Peyer's patch (tissue), 4 donors: Measurements from ENCODE around the gene FILIP1L. TPM values are rescaled to one million over a fixed set of nuclear protein-coding genes. Genes with fewer than 3 reads are reported as not detected.
A peak's percentile ranks its signal among the peaks of the same experiment; 100 is the strongest.
"Not testable (repeated sequence)": the region's sequence is repeated elsewhere in the genome, so short reads cannot be mapped to it uniquely, and the experiment has no call there.

Source experiments
- DNase-seq, 3 donors: peaks; one replicate each; pipeline ENCODE4 v3.0.0-alpha.2; 2017 to 2019
- H3K27ac ChIP-seq, 4 donors: fragments of 200-600 bp; sonication (generic); one replicate each; pipeline ENCODE4 v1.5.1; 2016 to 2019
- H3K27me3 ChIP-seq, 2 donors: fragments of 200-600 bp; sonication (generic); one replicate each; pipeline ENCODE4 v1.5.1; 2019
- H3K36me3 ChIP-seq, 3 donors: fragments of 200-600 bp; sonication (generic); one replicate each; pipeline ENCODE4 v1.5.1; 2016 to 2019
- H3K4me1 ChIP-seq, 4 donors: fragments of 200-600 bp; sonication (generic); one replicate each; pipeline ENCODE4 v1.5.1; 2016 to 2019
- H3K4me3 ChIP-seq, 4 donors: fragments of 200-600 bp; sonication (generic); 1 replicate in 3 of 4; 2 replicates in 1 of 4; pipeline ENCODE4 v1.5.1; 2016 to 2019; ENCODE audit warnings: mild to moderate bottlenecking in 1 of 4
- H3K9me3 ChIP-seq, 4 donors: fragments of 200-600 bp; sonication (generic); one replicate each; pipeline ENCODE4 v1.5.1; 2016 to 2019; ENCODE audit warnings: mild to moderate bottlenecking in 1 of 4
- CTCF ChIP-seq, 6 experiments: fragments of 450-650 bp in 4 of 6; fragments of 200-600 bp in 2 of 6; sonication (generic) in 1 of 6; IDR thresholded peaks; one replicate each; pipeline ENCODE4 v1.5.1; 2017 to 2019; ENCODE audit warnings: antibody characterized with exemption in 6 of 6, mild to moderate bottlenecking in 3 of 6, moderate library complexity in 1 of 6
- POLR2A ChIP-seq, 2 donors: fragments of 450-650 bp; IDR thresholded peaks; one replicate each; pipeline ENCODE4 v1.5.1; 2017; ENCODE audit warnings: antibody characterized with exemption in 2 of 2, mild to moderate bottlenecking in 2 of 2, moderate library complexity in 2 of 2
- total RNA-seq, 4 donors: library from RNA; depleted of rRNA; stranded (reverse); fragments of >200 nt; gene quantifications; one replicate each; pipeline ENCODE4 v1.1.0, GENCODE V29; 2016

The FILIP1L gene
- total RNA-seq, 4 donors from 2014 or later = 5.3 to 69.3 (median 13.1) TPM

- Histone ChIP-seq H3K27me3 (no peaks in the 10 kb centered on the region), H3K4me1 (no peaks in the 10 kb centered on the region), H3K27ac (peak overlapping the region; percentile 11 to 73 (median 42)), H3K9me3 (no peaks in the 10 kb centered on the region), H3K4me3 (no peak overlapping the region), H3K36me3 (no peaks in the 10 kb centered on the region)
- TF ChIP-seq POLR2A (IDR thresholded peaks at IDR 0.05) (no peak), CTCF (IDR thresholded peaks at IDR 0.05) (no peak)
- no peak for DNase-seq
These were observed 270.6 kb downstream of the FILIP1L start for GRCh38 chr3:99843590-99844258.

DNA sequence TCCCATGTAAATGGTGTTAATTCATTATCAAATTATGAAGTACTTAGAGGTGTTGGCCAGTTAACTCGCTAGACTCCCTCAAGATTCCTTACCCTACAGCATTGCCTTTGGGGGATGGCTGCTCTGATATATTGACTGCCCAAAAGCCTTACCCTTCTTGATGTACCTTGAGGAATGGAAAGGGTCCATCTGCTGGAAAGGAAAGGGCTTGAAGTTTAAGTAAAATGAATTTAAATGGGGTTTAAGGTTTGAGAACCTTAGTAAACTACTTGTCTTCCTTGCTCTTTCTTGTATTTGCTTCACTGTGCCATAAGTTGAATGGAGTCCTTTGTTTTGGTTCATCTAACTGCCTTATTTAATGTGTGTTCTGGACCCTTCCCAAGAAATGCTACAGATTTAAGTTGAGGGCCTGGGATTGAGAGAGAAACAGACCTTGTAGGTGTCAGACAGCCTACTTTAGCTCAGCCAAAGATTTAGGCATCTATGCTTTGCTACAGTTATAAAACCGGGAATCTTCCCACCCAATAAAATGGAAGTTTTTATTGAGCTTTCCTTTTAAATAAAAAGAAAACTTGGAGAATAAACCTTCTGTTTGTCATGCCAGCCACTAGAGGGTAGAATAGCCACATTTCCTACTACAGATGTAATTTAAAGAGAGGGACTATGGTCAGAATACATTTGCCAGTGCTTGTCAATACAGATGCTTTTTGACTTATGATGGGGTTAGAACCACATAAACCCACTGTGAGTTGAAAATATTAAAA, 271.3 kb downstream of the FILIP1L start:
- DNase-seq = no peak
- Histone ChIP-seq H3K27ac (peak overlapping the region in 3 of 4 donors; percentile 25 to 73 (median 59)), H3K4me1 (no peaks in the 10 kb centered on the region), H3K27me3 (no peaks in the 10 kb centered on the region), H3K36me3 (no peaks in the 10 kb centered on the region), H3K4me3 (no peak overlapping the region), H3K9me3 (no peaks in the 10 kb centered on the region)
- TF ChIP-seq POLR2A (IDR thresholded peaks at IDR 0.05) (no peak), CTCF (IDR thresholded peaks at IDR 0.05) (peak; percentile 25 to 85 (median 68))

- not testable (repeated sequence) for H3K4me3 ChIP-seq, H3K4me1 ChIP-seq, H3K27me3 ChIP-seq, H3K36me3 ChIP-seq, H3K27ac ChIP-seq, H3K9me3 ChIP-seq, DNase-seq
These were observed 272.4 kb downstream of the FILIP1L start for GRCh38 chr3:99841949-99842348.

GRCh38 chr3:99839613-99840012, 274.7 kb downstream of the FILIP1L start:
- H3K9me3 ChIP-seq = no peaks in the 10 kb centered on the region
- H3K27me3 ChIP-seq = no peaks in the 10 kb centered on the region
- no peak for TF ChIP-seq POLR2A (IDR thresholded peaks at IDR 0.05)
- TF ChIP-seq CTCF (IDR thresholded peaks at IDR 0.05) = no peak
- no peaks in the 10 kb centered on the region for H3K4me1 ChIP-seq
- no peak overlapping the region for H3K4me3 ChIP-seq
- no peaks in the 10 kb centered on the region for H3K36me3 ChIP-seq
- DNase-seq = no peak
- H3K27ac ChIP-seq = no peak overlapping the region

- Histone ChIP-seq H3K36me3 (no peaks in the 10 kb centered on the region), H3K4me3 (no peak overlapping the region), H3K27ac (no peak overlapping the region), H3K4me1 (no peaks in the 10 kb centered on the region), H3K27me3 (no peaks in the 10 kb centered on the region), H3K9me3 (no peaks in the 10 kb centered on the region)
- no peak for TF ChIP-seq CTCF (IDR thresholded peaks at IDR 0.05)
- no peak for TF ChIP-seq POLR2A (IDR thresholded peaks at IDR 0.05)
- DNase-seq = no peak
These were observed 275.5 kb downstream of the FILIP1L start for GRCh38 chr3:99838755-99839154.

DNA sequence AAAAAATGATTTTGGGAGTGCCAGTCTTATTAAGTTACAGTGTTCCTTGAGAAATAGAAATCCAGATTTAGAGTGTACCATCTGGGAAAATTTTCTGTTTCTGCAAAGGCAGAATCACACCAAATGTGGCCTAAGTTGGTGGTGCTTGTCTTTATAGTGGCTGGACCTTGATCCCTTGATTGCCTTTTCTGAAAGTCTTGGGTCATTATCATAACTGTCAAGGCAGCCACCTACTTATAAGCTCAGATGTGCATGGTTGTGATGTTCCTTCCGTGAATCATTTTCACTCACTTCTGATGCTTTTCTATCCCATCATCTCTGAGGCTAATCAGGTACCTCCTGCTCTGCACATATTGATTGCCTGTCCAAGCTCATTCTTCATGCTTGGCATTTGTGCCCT, 276.6 kb downstream of the FILIP1L start:
- no peaks in the 10 kb centered on the region for H3K36me3 ChIP-seq
- H3K4me1 ChIP-seq = no peaks in the 10 kb centered on the region
- no peak for DNase-seq
- H3K27me3 ChIP-seq = no peaks in the 10 kb centered on the region
- H3K4me3 ChIP-seq = no peak overlapping the region
- TF ChIP-seq POLR2A (IDR thresholded peaks at IDR 0.05) (no peak), CTCF (IDR thresholded peaks at IDR 0.05) (no peak)
- no peaks in the 10 kb centered on the region for H3K9me3 ChIP-seq
- no peak overlapping the region for H3K27ac ChIP-seq
